Uterus (tissue), 4 donors: ENCODE data around the gene CEP112. TPM values are rescaled to one million over a fixed set of nuclear protein-coding genes. Genes with fewer than 3 reads are reported as not detected.

Source experiments
- total RNA-seq, 4 donors: library from RNA; depleted of rRNA in 3 of 4; stranded (reverse); fragments of >200 nt in 3 of 4; gene quantifications; one replicate each; pipeline versions ENCODE4 v1.1.0 to v1.2.4, GENCODE V29; 2014 to 2023
- donor health status: DM: yes; HTN: yes; CAD: no.

Gene CEP112
- total RNA-seq, 4 donors from 2014 or later, result 36.6 to 96.5 (median 52.4) TPM

Other genes with a start within 250 kb of the CEP112 start
- under 1 TPM in 1 of 4 donors, not detected in 3; 0.61 TPM for gene APOH, start 37.3 kb upstream of the CEP112 start, total RNA-seq
- 10 to 100 TPM in 3 of 4 donors, 1 to 10 TPM in 1; 9.0 to 76.1 (median 15.1) TPM for gene PRKCA, start 110.5 kb upstream of the CEP112 start, total RNA-seq